CD4-positive, alpha-beta memory T cell (primary cell): ENCODE data around the gene SPATA32. TPM values are rescaled to one million over a fixed set of nuclear protein-coding genes. Genes with fewer than 3 reads are reported as not detected.
"Not testable (repeated sequence)": the region's sequence is repeated elsewhere in the genome, so short reads cannot be mapped to it uniquely, and the experiment has no call there.

Source experiments
- CTCF ChIA-PET: fragments of 350-600 bp; sonication (Branson Sonifier 250); formaldehyde crosslinking; loops from one replicate; lab custom pipeline; 2021; ENCODE audit warnings: inconsistent platforms; ENCODE audit not compliant: partially characterized antibody; lab: Charles Lee
- POLR2A ChIA-PET: fragments of 350-600 bp; sonication (Branson Sonifier 250); formaldehyde crosslinking; loops from one replicate; lab custom pipeline; 2021; ENCODE audit not compliant: partially characterized antibody; lab: Charles Lee
- DNase-seq, 5 donors: peaks; one replicate each; pipeline versions ENCODE4 v3.0.0 to v3.0.0-alpha.2; 2020 to 2022; ENCODE audit warnings: mixed read lengths in 1 of 5
- H3K27ac ChIP-seq: one replicate; pipeline ENCODE4 v1.7.0; 2013; ENCODE audit warnings: low read depth, low read length
- H3K27me3 ChIP-seq: 2 replicates; pipeline ENCODE4 v1.7.0; 2013; ENCODE audit warnings: mild to moderate bottlenecking, low read length, moderate library complexity; ENCODE audit not compliant: insufficient read depth
- H3K36me3 ChIP-seq: 2 replicates; pipeline ENCODE4 v1.7.0; 2013; ENCODE audit warnings: mild to moderate bottlenecking, low read length, moderate library complexity; ENCODE audit not compliant: insufficient read depth
- H3K4me1 ChIP-seq: 2 replicates; pipeline ENCODE4 v1.7.0; 2013; ENCODE audit warnings: mild to moderate bottlenecking, low read length, moderate library complexity; ENCODE audit not compliant: insufficient read depth
- H3K4me3 ChIP-seq, 2 donors: one replicate each; pipeline ENCODE4 v1.7.0; 2013; ENCODE audit warnings: low read length in 2 of 2, mild to moderate bottlenecking in 1 of 2
- H3K9me3 ChIP-seq, 2 donors: one replicate each; pipeline ENCODE4 v1.7.0; 2013; ENCODE audit warnings: low read length in 2 of 2, control low read depth in 1 of 2; ENCODE audit not compliant: control insufficient read depth in 1 of 2
- H3K27ac Mint-ChIP-seq, 7 donors: one replicate each; pipeline ENCODE4 v1.8.0; 2020 to 2021; ENCODE audit warnings: mixed read lengths in 7 of 7, mild to moderate bottlenecking in 6 of 7, inconsistent platforms in 3 of 7, moderate library complexity in 3 of 7
- H3K27me3 Mint-ChIP-seq, 2 donors: one replicate each; pipeline ENCODE4 v1.8.0; 2020 to 2021; ENCODE audit warnings: mixed read lengths in 2 of 2
- H3K36me3 Mint-ChIP-seq, 2 donors: one replicate each; pipeline ENCODE4 v1.8.0; 2020 to 2021; ENCODE audit warnings: mixed read lengths in 2 of 2, inconsistent platforms in 1 of 2, mild to moderate bottlenecking in 1 of 2
- H3K4me1 Mint-ChIP-seq, 4 donors: one replicate each; pipeline ENCODE4 v1.8.0; 2020 to 2021; ENCODE audit warnings: mixed read lengths in 4 of 4, mild to moderate bottlenecking in 1 of 4
- H3K4me3 Mint-ChIP-seq, 8 donors: one replicate each; pipeline ENCODE4 v1.8.0; 2020 to 2021; ENCODE audit warnings: mixed read lengths in 8 of 8, mild to moderate bottlenecking in 7 of 8, moderate library complexity in 6 of 8, inconsistent platforms in 3 of 8
- H3K9me3 Mint-ChIP-seq, 8 donors: one replicate each; pipeline ENCODE4 v1.8.0; 2020 to 2021; ENCODE audit warnings: mixed read lengths in 8 of 8, mild to moderate bottlenecking in 5 of 8, inconsistent platforms in 3 of 8, moderate library complexity in 1 of 8
- intact Hi-C: fragments of 100-400 bp; cut with micrococcal nuclease; formaldehyde crosslinking; loops from one replicate; pipeline ENCODE4 v1.15.1; 2023
- polyA plus RNA-seq, 2 donors: library from polyadenylated mRNA; unstranded; fragments of 300-500 nt; fragmentation: Illumina TruSeq; gene quantifications; one replicate each; pipeline ENCODE4 v1.2.3, GENCODE V29; 2021
- total RNA-seq, 2 experiments: library from RNA; stranded (reverse); gene quantifications; one replicate each; pipeline ENCODE4 v1.2.3, GENCODE V29; 2021

SPATA32 gene
- total and polyA plus RNA-seq, 4 experiments from 2014 or later = 0.22 to 0.49 (median 0.33) TPM

DNA sequence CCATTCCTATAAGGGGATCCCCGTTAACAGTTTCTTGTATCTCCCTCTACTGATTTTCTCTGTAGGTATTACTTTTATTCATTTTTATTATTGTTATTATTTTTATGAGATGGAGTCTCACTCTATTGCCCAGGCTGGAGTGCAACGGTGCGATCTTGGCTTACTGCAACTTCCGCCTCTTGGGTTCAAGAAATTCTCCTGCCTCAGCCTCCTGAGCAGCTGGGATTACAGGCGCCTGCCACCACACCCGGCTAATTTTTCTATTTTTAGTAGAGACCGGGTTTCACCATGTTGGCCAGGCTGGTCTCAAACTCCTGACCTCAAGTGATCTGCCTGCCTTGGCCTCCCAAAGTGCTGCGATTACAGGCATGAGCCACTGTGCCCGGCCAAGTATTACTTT lies 40.3 kb upstream of the SPATA32 start:
- intact Hi-C loops, H3K27me3 Mint-ChIP-seq, H3K9me3 Mint-ChIP-seq, H3K4me3 ChIP-seq, H3K9me3 ChIP-seq, H3K27me3 ChIP-seq, H3K27ac ChIP-seq, DNase-seq: not testable (repeated sequence)
- Histone ChIP-seq H3K4me1 (peaks cover 90% of the 10 kb centered on the region), H3K36me3 (peaks cover 14% of the 10 kb centered on the region)
- POLR2A ChIA-PET = interaction anchor here (5.4 kb wide), 1 partner anchor 12 kb away, joined by 69 read pairs; the partner anchor contains the start of gene MAP3K14
- Mint-ChIP-seq H3K27ac (peak overlapping the region in 2 of 7 donors; percentile 72 to 95), H3K4me3 (peak overlapping the region in 2 of 8 donors; percentile 65 to 70), H3K4me1 (peaks cover 50 to 82% (median 65%) of the 10 kb centered on the region in 4 donors), H3K36me3 (peaks cover 17 to 29% of the 10 kb centered on the region in 2 donors)
- CTCF ChIA-PET = interaction anchor here (0.9 to 3.1 kb wide), 3 partner anchors 10 to 25 kb away, joined by 3 to 12 read pairs (median 7); no protein-coding TSS in a partner anchor

GRCh38 chr17:45301674-45302073 lies 39.8 kb upstream of the SPATA32 start:
- Histone ChIP-seq H3K4me1 (peaks cover 90% of the 10 kb centered on the region), H3K9me3 (no peaks in the 10 kb centered on the region)

DNA sequence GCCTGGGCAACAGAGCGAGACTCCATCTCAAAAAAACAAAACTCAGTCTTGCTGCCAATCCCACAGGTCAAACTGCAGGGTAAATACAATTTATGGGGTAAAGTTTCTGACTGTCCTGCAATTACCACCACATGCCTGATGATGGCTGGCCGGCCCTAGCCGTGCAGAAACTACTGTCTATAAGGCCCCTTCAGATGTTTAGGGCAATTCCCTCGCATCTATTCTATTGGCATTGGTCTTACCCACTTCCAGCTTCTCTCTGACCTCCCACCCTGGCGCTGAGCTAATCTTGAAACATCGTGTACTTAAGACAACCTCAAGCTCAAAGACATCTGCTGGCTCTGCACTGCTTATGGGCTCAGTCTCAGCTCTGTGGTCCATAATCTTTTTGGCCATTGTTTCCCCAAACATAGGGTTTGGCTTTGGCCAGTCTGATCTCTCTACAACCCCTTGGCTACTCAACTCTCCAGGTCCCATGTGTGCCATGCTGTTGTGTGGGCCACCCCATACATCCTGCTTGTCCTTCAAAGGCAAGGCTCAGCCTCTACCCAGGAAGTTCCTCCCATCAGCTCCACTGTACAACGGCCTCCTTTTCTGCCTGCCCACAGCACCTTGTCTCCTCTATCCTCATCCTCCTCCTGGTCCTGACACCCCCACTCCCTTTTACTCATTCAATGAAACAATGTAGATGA lies 38.3 kb upstream of the SPATA32 start:
- no peak overlapping the region for H3K27ac ChIP-seq
- Mint-ChIP-seq H3K27ac (peak overlapping the region; percentile 10 to 81 (median 67)), H3K4me3 (peak overlapping the region in 5 of 8 donors; percentile 5 to 62 (median 41)), H3K4me1 (peaks cover 54 to 86% (median 72%) of the 10 kb centered on the region in 4 donors), H3K27me3 (no peaks in the 10 kb centered on the region), H3K9me3 (no peaks in the 10 kb centered on the region), H3K36me3 (peaks cover 16 to 35% of the 10 kb centered on the region in 2 donors)
- no peaks in the 10 kb centered on the region for H3K9me3 ChIP-seq
- ChIA-PET CTCF (interaction anchor here (1.3 kb wide), 1 partner anchor 23 kb away, joined by 6 read pairs; no protein-coding TSS in a partner anchor), POLR2A (interaction anchor here (0.5 to 5.4 kb wide), 3 partner anchors 9 to 405 kb away, joined by 3 to 69 read pairs (median 3); partner anchors contain the start of gene MAP3K14)
- no peak overlapping the region for H3K4me3 ChIP-seq
- DNase-seq = no peak
- peaks cover 93% of the 10 kb centered on the region for H3K4me1 ChIP-seq
- peaks cover 9% of the 10 kb centered on the region for H3K36me3 ChIP-seq
- intact Hi-C loops = no loop called here
- H3K27me3 ChIP-seq = no peaks in the 10 kb centered on the region

More at GRCh38 chr17:45301674-45302073, 39.8 kb upstream of the SPATA32 start:
- H3K27ac Mint-ChIP-seq = peak overlapping the region in 2 of 7 donors; percentile 12 to 18
- H3K36me3 Mint-ChIP-seq = peaks cover 16 to 30% of the 10 kb centered on the region in 2 donors
- no peaks in the 10 kb centered on the region for H3K9me3 Mint-ChIP-seq
- intact Hi-C loops = no loop called here
- H3K4me3 ChIP-seq = no peak overlapping the region
- DNase-seq = no peak
- POLR2A ChIA-PET = interaction anchor here (5.4 kb wide), 1 partner anchor 12 kb away, joined by 69 read pairs; the partner anchor contains the start of gene MAP3K14
- no peak overlapping the region for H3K27ac ChIP-seq
- peaks cover 14% of the 10 kb centered on the region for H3K36me3 ChIP-seq
- H3K27me3 Mint-ChIP-seq = no peaks in the 10 kb centered on the region
- peaks cover 55 to 84% (median 69%) of the 10 kb centered on the region in 4 donors for H3K4me1 Mint-ChIP-seq
- no peaks in the 10 kb centered on the region for H3K27me3 ChIP-seq
- CTCF ChIA-PET = interaction anchor here (1.9 to 3.1 kb wide), 2 partner anchors 10 to 25 kb away, joined by 7 to 12 read pairs; no protein-coding TSS in a partner anchor
- peak overlapping the region in 1 of 8 donors; percentile 35 for H3K4me3 Mint-ChIP-seq

DNA sequence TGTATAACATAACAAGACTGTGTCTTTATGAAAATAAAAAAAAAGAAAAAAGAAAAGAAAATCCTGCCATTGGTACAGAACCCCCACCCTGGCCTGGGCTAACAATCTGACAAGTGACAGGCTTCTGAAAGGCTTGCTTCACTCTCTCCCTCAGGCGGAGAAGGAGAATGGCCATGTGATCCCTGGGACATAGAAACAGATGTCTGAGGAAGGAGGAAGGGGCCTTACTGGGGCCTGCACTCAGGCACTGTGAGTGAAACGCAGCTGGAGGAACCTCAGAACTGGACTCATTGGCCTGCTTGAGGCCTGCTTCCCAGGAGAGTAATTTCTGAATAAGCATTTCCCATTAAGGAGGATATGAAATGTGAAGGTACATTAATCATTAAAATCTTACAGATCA lies 37.5 kb upstream of the SPATA32 start:
- Mint-ChIP-seq H3K27ac (peak overlapping the region in 5 of 7 donors; percentile 59 to 81 (median 68)), H3K9me3 (no peaks in the 10 kb centered on the region), H3K4me1 (peaks cover 51 to 89% (median 70%) of the 10 kb centered on the region in 4 donors), H3K27me3 (no peaks in the 10 kb centered on the region), H3K4me3 (peak overlapping the region in 3 of 8 donors; percentile 31 to 39 (median 32)), H3K36me3 (peaks cover 12 to 33% of the 10 kb centered on the region in 2 donors)
- Histone ChIP-seq H3K27me3 (no peaks in the 10 kb centered on the region), H3K36me3 (peaks cover 9% of the 10 kb centered on the region), H3K27ac (no peak overlapping the region), H3K4me1 (peaks cover 95% of the 10 kb centered on the region), H3K9me3 (no peaks in the 10 kb centered on the region), H3K4me3 (no peak overlapping the region)
- no peak for DNase-seq
- ChIA-PET POLR2A (interaction anchor here (1.4 to 2.5 kb wide), 2 partner anchors 11 to 16 kb away, joined by 7 to 15 read pairs; no protein-coding TSS in a partner anchor), CTCF (interaction anchor here (0.7 to 1.3 kb wide), 2 partner anchors 22 to 86 kb away, joined by 3 to 6 read pairs; no protein-coding TSS in a partner anchor)
- intact Hi-C loops = no loop called here

DNA sequence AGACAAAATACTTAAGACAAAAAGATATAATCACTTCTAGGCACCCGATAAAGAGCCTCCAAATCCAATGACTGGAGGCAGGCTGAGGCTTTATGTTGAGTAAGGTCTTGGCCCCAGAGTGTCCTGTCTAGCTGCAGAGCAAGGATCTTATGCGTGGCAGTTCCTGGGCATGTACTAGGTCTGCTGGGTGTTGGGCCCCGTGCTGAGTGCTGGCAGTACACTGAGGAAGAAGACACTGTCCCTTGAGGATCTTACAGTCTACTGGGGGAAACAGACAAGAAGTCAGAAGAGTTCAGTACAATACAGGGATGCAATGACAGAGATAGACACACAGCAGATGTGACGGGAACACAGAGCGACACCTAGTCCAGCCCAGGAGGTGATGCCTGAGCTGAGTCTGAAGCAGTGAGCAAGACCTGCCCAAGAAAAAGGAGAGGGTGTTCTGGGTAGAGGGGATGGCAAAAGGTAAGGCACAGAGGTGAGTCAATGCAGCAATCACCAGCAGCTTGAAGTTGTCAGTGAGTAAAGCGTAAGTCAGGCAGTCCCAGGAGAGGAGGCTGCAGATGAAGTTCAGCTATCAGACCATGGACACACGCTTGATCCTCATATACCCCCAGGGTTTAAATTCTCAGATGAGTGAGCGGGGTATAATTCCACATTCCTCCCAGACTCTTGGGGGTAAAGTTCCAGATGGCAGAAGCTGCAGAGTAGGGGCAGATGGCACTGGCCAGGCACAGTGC lies 36.8 kb upstream of the SPATA32 start:
- H3K36me3 ChIP-seq = peaks cover 9% of the 10 kb centered on the region
- intact Hi-C loops = no loop called here
- H3K9me3 Mint-ChIP-seq = no peaks in the 10 kb centered on the region
- H3K4me1 ChIP-seq = peaks cover 95% of the 10 kb centered on the region
- POLR2A ChIA-PET = interaction anchor here (0.6 to 2.5 kb wide), 3 partner anchors 10 to 17 kb away, joined by 3 to 15 read pairs (median 7); no protein-coding TSS in a partner anchor
- no peaks in the 10 kb centered on the region for H3K27me3 Mint-ChIP-seq
- H3K27ac Mint-ChIP-seq = peak overlapping the region; percentile 14 to 87 (median 68)
- no peak for DNase-seq
- no peaks in the 10 kb centered on the region for H3K27me3 ChIP-seq
- peaks cover 15 to 39% of the 10 kb centered on the region in 2 donors for H3K36me3 Mint-ChIP-seq
- H3K4me1 Mint-ChIP-seq = peaks cover 53 to 89% (median 72%) of the 10 kb centered on the region in 4 donors
- CTCF ChIA-PET = interaction anchor here (0.7 to 1.3 kb wide), 2 partner anchors 21 to 87 kb away, joined by 3 to 6 read pairs; no protein-coding TSS in a partner anchor
- H3K4me3 Mint-ChIP-seq = peak overlapping the region in 5 of 8 donors; percentile 4 to 63 (median 24)
- H3K9me3 ChIP-seq = no peaks in the 10 kb centered on the region
- no peak overlapping the region for H3K4me3 ChIP-seq
- no peak overlapping the region for H3K27ac ChIP-seq

GRCh38 chr17:45296833-45297124 lies 34.9 kb upstream of the SPATA32 start:
- Histone ChIP-seq H3K27me3 (no peaks in the 10 kb centered on the region), H3K36me3 (peaks cover 13% of the 10 kb centered on the region), H3K4me3 (no peak overlapping the region), H3K4me1 (peaks cover 93% of the 10 kb centered on the region), H3K27ac (no peak overlapping the region), H3K9me3 (no peaks in the 10 kb centered on the region)
- Mint-ChIP-seq H3K4me3 (peak overlapping the region in 4 of 8 donors; percentile 2 to 65 (median 26)), H3K27me3 (no peaks in the 10 kb centered on the region), H3K4me1 (peaks cover 56 to 89% (median 73%) of the 10 kb centered on the region in 4 donors), H3K36me3 (peaks cover 17 to 44% of the 10 kb centered on the region in 2 donors), H3K27ac (peak overlapping the region; percentile 30 to 93 (median 67)), H3K9me3 (no peaks in the 10 kb centered on the region)
- ChIA-PET POLR2A (interaction anchor here (0.6 to 2.3 kb wide), 3 partner anchors 15 to 71 kb away, joined by 4 to 18 read pairs (median 16); partner anchors contain the start of gene MAP3K14), CTCF (interaction anchor here (2.1 kb wide), 1 partner anchor 21 kb away, joined by 7 read pairs; the partner anchor contains the start of gene MAP3K14)
- DNase-seq = no peak
- intact Hi-C loops = loop anchor here (2.0 kb wide), 1 partner anchor 16 kb away; no protein-coding TSS in a partner anchor
